Measurements from ENCODE around the gene TTC28.

Gene TTC28

GRCh38 chr22:28025333-28025732 lies 654.3 kb downstream of the TTC28 start:
- Histone ChIP-seq H3K27ac (no peak overlapping the region), H3K27me3 (replicated peaks) (no peaks in the 10 kb centered on the region), H3K36me3 (replicated peaks) (no peaks in the 10 kb centered on the region), H3K4me3 (ENCODE audit: low read depth, low read length) (no peak overlapping the region)
- no peak for TF ChIP-seq CTCF (IDR thresholded peaks at IDR 0.05; ENCODE audit: low read depth, low read length, missing control alignments)
- no peak for DNase-seq
- in situ Hi-C loops (cut with HindIII; ENCODE audit: low pct_ligation_motif_present, low sequenced_read_pairs): no loop called here

GRCh38 chr22:28024422-28024888 lies 655.2 kb downstream of the TTC28 start:
- TF ChIP-seq CTCF (IDR thresholded peaks at IDR 0.05; ENCODE audit: low read depth, low read length, missing control alignments): no peak
- Histone ChIP-seq H3K27me3 (replicated peaks) (no peaks in the 10 kb centered on the region), H3K4me3 (ENCODE audit: low read depth, low read length) (no peak overlapping the region), H3K27ac (no peak overlapping the region), H3K36me3 (replicated peaks) (no peaks in the 10 kb centered on the region)
- in situ Hi-C loops (cut with HindIII; ENCODE audit: low pct_ligation_motif_present, low sequenced_read_pairs): no loop called here
- no peak for DNase-seq

GRCh38 chr22:28023774-28024173 lies 655.9 kb downstream of the TTC28 start:
- H3K27me3 ChIP-seq (replicated peaks): no peaks in the 10 kb centered on the region
- H3K27ac ChIP-seq: no peak overlapping the region
- no peak for TF ChIP-seq CTCF (IDR thresholded peaks at IDR 0.05; ENCODE audit: low read depth, low read length, missing control alignments)
- no peaks in the 10 kb centered on the region for H3K36me3 ChIP-seq (replicated peaks)
- in situ Hi-C loops (cut with HindIII; ENCODE audit: low pct_ligation_motif_present, low sequenced_read_pairs): no loop called here
- no peak overlapping the region for H3K4me3 ChIP-seq (ENCODE audit: low read depth, low read length)
- no peak for DNase-seq

GRCh38 chr22:28023036-28023435 lies 656.6 kb downstream of the TTC28 start:
- Histone ChIP-seq H3K27me3 (replicated peaks) (no peaks in the 10 kb centered on the region), H3K36me3 (replicated peaks) (no peaks in the 10 kb centered on the region), H3K27ac (no peak overlapping the region), H3K4me3 (ENCODE audit: low read depth, low read length) (no peak overlapping the region)
- no peak for TF ChIP-seq CTCF (IDR thresholded peaks at IDR 0.05; ENCODE audit: low read depth, low read length, missing control alignments)
- DNase-seq: no peak
- in situ Hi-C loops (cut with HindIII; ENCODE audit: low pct_ligation_motif_present, low sequenced_read_pairs): no loop called here

- in situ Hi-C loops (cut with HindIII; ENCODE audit: low pct_ligation_motif_present, low sequenced_read_pairs): no loop called here
- no peaks in the 10 kb centered on the region for H3K36me3 ChIP-seq (replicated peaks)
- no peak overlapping the region for H3K4me3 ChIP-seq (ENCODE audit: low read depth, low read length)
- DNase-seq: no peak
- TF ChIP-seq CTCF (IDR thresholded peaks at IDR 0.05; ENCODE audit: low read depth, low read length, missing control alignments): no peak
- H3K27me3 ChIP-seq (replicated peaks): no peaks in the 10 kb centered on the region
- H3K27ac ChIP-seq: no peak overlapping the region
Measured at GRCh38 chr22:28021998-28022660, 657.5 kb downstream of the TTC28 start.

Data from brain microvascular endothelial cell (primary cell).